IPS-NIHi7 (cell line): Measurements from ENCODE around the gene RAB8B.

Experiments
- DNase-seq: peaks from one replicate; pipeline ENCODE4 v3.0.0; 2012; ENCODE audit warnings: mixed read lengths; ENCODE audit errors: extremely low spot score

RAB8B gene

GRCh38 chr15:63310646-63311045 is 121.2 kb downstream of the RAB8B start:
- DNase-seq = no peak

GRCh38 chr15:63312286-63312685 is 122.9 kb downstream of the RAB8B start:
- no peak for DNase-seq

GRCh38 chr15:63313825-63314224 is 124.4 kb downstream of the RAB8B start:
- DNase-seq = no peak

- no peak for DNase-seq
Observed at GRCh38 chr15:63314409-63314808, 125.0 kb downstream of the RAB8B start.
